ENCODE data around the gene ADH5.
"Not testable (repeated sequence)": the region's sequence is repeated elsewhere in the genome, so short reads cannot be mapped to it uniquely, and the experiment has no call there.

ADH5 gene

DNA sequence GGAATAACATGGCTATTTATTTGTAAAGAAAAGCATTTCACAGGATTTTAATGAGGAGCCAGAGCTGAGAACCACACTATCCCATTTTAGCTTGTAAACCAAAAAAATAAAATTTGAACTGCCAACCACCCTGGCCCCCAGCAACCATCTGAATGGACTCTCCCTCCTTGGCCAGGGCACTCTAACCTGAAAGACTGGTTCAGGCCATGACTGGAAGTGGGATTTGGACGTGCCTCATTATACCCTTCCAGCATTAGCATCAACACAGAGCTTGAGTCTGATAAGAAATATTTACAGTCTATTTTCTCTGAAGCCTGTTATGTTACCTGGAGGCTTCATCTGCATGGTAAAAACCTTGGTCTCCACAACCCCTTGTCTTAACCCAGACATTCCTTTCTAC lies 63.1 kb downstream of the ADH5 start:
- peaks cover 40% of the 10 kb centered on the region for H3K9me3 Mint-ChIP-seq
- TF ChIP-seq, protein P1, sequence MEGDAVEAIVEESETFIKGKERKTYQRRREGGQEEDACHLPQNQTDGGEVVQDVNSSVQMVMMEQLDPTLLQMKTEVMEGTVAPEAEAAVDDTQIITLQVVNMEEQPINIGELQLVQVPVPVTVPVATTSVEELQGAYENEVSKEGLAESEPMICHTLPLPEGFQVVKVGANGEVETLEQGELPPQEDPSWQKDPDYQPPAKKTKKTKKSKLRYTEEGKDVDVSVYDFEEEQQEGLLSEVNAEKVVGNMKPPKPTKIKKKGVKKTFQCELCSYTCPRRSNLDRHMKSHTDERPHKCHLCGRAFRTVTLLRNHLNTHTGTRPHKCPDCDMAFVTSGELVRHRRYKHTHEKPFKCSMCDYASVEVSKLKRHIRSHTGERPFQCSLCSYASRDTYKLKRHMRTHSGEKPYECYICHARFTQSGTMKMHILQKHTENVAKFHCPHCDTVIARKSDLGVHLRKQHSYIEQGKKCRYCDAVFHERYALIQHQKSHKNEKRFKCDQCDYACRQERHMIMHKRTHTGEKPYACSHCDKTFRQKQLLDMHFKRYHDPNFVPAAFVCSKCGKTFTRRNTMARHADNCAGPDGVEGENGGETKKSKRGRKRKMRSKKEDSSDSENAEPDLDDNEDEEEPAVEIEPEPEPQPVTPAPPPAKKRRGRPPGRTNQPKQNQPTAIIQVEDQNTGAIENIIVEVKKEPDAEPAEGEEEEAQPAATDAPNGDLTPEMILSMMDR (IDR thresholded peaks at IDR 0.05): no peak
- H3K4me1 Mint-ChIP-seq: peaks cover 8% of the 10 kb centered on the region
- no peak overlapping the region for H3K4me3 Mint-ChIP-seq
- DNase-seq: no peak
- peaks cover 50% of the 10 kb centered on the region for H3K36me3 Mint-ChIP-seq (ENCODE audit: low read depth)
- no peaks in the 10 kb centered on the region for H3K27me3 Mint-ChIP-seq (ENCODE audit: low read depth, poor library complexity)
- no peak overlapping the region for H3K27ac Mint-ChIP-seq

DNA sequence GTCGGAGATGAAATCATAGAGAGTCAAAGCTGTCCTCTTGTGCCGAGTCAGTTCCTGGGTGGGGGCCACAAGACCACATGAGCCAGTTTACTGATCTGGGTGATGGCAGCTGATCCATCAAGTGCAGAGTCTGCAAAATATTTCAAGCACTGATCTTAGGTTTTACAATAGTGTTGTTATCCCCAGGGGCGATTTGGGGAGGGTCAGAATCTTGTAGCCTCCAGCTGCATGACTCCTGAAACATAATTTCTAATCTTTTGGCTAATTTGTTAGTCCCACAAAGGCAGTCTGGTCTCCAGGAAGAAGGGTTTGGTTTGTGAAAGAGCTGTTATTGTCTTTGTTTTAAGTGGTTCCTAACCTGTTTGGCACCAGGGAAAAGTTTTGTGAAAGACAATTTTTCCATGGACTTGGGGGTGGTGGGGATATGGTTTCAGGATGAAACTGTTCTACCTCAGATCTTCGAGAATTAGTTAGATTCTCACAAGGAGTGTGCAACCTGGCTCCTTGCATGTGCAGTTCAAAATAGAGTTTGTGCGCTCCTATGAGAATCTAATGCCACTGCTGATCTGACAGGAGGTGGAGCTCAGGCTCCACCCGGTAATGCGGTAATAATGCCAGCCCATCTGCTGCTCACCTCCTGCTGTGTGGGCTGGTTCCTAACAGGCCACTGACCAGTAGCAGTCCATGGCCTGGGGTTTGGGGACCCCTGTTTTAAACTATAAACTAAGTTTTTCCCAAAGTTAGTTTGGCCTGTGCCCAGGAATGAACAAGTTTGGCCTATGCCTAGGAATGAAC lies 63.9 kb downstream of the ADH5 start:
- Mint-ChIP-seq H3K27me3 (ENCODE audit: low read depth, poor library complexity) (no peaks in the 10 kb centered on the region), H3K4me3 (no peak overlapping the region), H3K4me1 (peaks cover 8% of the 10 kb centered on the region), H3K36me3 (ENCODE audit: low read depth) (peaks cover 54% of the 10 kb centered on the region), H3K9me3 (peaks cover 48% of the 10 kb centered on the region), H3K27ac (peak overlapping the region; percentile 73)
- TF ChIP-seq, protein P1 (IDR thresholded peaks at IDR 0.05): no peak
- no peak for DNase-seq

DNA sequence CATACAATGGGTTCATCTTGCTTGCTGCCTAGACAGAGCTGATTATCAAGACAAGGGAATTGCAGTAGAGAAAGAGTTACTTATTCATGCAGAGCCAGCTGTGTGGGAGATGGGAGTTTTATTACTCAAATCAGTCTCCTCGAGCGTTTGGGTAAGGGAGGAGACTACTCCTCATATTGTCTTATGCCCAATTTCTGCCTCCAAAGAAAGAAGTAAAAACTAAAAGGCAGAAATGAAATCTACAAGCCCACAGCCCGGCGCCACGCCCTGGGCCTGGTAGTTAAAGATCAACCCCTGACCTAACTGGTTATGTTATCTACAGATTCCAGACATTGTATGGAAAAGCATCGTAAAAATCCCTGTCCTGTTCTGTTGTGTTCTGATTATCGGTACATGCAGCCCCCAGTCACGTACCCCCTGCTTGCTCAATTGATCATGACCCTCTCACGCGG lies 64.8 kb downstream of the ADH5 start:
- H3K4me3 Mint-ChIP-seq; DNase-seq; H3K27me3 Mint-ChIP-seq (ENCODE audit: low read depth, poor library complexity); H3K4me1 Mint-ChIP-seq: not testable (repeated sequence)
- Mint-ChIP-seq H3K36me3 (ENCODE audit: low read depth) (peaks cover 63% of the 10 kb centered on the region), H3K9me3 (peaks cover 56% of the 10 kb centered on the region), H3K27ac (peak overlapping the region; percentile 73)

DNA sequence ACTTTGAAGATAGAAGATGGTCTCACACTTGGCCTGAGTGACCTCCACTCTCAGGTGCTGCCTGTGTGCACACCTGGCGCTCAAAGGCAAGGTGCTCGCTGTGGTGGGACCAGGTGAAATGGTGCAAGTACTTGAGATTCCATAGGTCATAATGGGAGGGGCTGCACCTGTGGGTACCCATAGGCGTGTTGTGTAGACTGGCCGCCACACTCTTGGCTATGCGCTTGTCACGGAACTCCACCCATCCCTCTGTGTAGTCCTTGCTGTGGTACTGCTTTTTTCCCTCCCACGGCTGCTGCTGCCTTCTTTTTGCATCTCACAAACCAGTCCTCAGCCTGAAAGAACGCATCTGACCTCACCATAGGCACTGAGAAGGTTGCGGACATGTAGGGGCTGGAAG lies 66.0 kb downstream of the ADH5 start:
- peaks cover 8% of the 10 kb centered on the region for H3K4me1 Mint-ChIP-seq
- DNase-seq: no peak
- no peak overlapping the region for H3K4me3 Mint-ChIP-seq
- H3K36me3 Mint-ChIP-seq (ENCODE audit: low read depth): peaks cover 75% of the 10 kb centered on the region
- no peaks in the 10 kb centered on the region for H3K27me3 Mint-ChIP-seq (ENCODE audit: low read depth, poor library complexity)
- H3K27ac Mint-ChIP-seq: no peak overlapping the region
- H3K9me3 Mint-ChIP-seq: peaks cover 69% of the 10 kb centered on the region
- TF ChIP-seq, protein P1 (IDR thresholded peaks at IDR 0.05): no peak

DNA sequence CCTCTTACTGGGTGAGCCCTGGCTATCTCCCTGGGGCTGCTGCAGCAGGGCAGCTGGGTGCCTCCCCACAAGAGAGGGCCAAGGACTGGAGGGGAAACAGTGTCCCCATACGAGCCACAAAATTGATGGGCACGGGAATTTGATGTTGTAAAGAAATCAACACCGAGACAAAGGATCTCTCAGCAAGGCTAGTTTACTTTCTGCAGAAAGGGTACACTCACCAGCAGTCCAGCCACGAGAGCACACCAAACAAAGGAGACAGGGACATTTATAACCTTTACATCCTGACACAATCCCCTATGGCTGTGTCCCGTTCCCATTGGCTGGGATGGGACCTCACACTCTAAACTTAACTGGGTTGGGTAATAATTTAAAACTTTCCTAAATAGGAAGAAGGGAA lies 67.2 kb downstream of the ADH5 start:
- Mint-ChIP-seq H3K36me3 (ENCODE audit: low read depth) (peaks cover 87% of the 10 kb centered on the region), H3K4me3 (no peak overlapping the region), H3K27me3 (ENCODE audit: low read depth, poor library complexity) (no peaks in the 10 kb centered on the region), H3K4me1 (peaks cover 8% of the 10 kb centered on the region), H3K9me3 (peaks cover 81% of the 10 kb centered on the region), H3K27ac (no peak overlapping the region)
- TF ChIP-seq, protein P1 (IDR thresholded peaks at IDR 0.05): no peak
- no peak for DNase-seq

All from nephron progenitor cell (in vitro differentiated cells).